Left cardiac atrium (tissue), 4 donors: ENCODE measurements around the gene PYGO1. TPM values are rescaled to one million over a fixed set of nuclear protein-coding genes. Genes with fewer than 3 reads are reported as not detected.

Source experiments
- ATAC-seq, 2 donors: fragments of 200-7000 bp; cut with Tn5 transposase; one replicate each; pipeline ENCODE4 v1.9.1; 2020; ENCODE audit warnings: mild to moderate bottlenecking in 2 of 2, moderate library complexity in 2 of 2
- DNase-seq: peaks from one replicate; pipeline ENCODE4 v3.0.0-alpha.2; 2020
- intact Hi-C, 2 donors: fragments of 100-400 bp; cut with DNase I; formaldehyde crosslinking; loops; one replicate each; pipeline versions ENCODE4 v1.14.1 to v1.15.1; 2022 to 2023
- total RNA-seq, 2 donors: library from RNA; stranded (reverse); fragmentation: NEBNext Ultra II Directional; extraction: Animal tissue kit (Norgen Biotek cat#: 25700); gene quantifications; one replicate each; pipeline ENCODE4 v1.2.1, GENCODE V29; 2021
- donor health status: DM: no; HTN: yes; CAD: no.
- donor health status: DM: no; HTN: yes; CAD: no; lungs with severe emphysema.
- donor health status: DM: yes; HTN: yes; CAD: no.
- donor health status: Dilated cardiomyopathy.

Gene PYGO1
- total RNA-seq, 2 donors from 2014 or later, result 4.5 to 6.5 TPM

DNA sequence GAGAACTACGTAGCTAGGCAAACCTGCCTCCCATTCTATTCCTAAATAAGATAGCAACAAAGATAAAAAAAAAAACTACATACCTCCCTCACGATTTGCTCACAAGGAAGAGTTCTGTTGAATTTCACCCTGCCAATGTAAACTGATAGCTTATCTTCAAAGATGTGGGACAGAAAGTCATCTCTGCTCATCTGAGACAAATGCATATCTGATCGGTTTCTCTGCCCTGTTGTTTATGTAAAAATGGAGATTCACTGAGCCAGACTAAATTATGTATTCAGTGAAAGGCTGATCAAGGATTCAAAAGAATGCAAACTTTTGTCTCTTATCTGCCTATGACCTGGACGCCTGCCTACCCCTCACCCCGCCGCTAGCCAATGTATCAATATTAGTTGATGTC, 11.2 kb downstream of the PYGO1 start:
- no peak for DNase-seq
- intact Hi-C loops, result no loop called here
- ATAC-seq, result no peak

- ATAC-seq (no peak), DNase-seq (no peak)
- intact Hi-C loops, result no loop called here
These were observed 14.0 kb downstream of the PYGO1 start for GRCh38 chr15:55574096-55574495.

DNA sequence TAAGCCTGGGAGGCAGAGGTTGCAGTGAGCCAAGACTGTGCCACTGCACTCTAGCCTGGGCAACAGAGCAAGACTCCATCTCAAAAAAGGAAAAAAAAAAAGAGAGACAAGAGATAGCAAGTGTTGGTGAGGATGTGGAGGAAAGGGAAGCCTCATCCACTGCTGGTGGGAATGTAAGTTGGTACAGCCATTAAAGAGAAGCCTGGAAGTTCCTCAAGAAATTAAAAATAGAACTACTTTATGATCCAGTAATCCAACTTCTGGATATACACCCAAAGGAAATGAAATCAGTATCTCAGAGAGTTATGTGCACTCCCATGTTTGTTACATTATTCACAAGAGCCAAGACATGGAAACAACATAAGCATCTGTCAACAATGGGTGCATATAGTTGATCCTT, 14.9 kb downstream of the PYGO1 start:
- intact Hi-C loops, result no loop called here
- ATAC-seq (no peak), DNase-seq (no peak)

DNA sequence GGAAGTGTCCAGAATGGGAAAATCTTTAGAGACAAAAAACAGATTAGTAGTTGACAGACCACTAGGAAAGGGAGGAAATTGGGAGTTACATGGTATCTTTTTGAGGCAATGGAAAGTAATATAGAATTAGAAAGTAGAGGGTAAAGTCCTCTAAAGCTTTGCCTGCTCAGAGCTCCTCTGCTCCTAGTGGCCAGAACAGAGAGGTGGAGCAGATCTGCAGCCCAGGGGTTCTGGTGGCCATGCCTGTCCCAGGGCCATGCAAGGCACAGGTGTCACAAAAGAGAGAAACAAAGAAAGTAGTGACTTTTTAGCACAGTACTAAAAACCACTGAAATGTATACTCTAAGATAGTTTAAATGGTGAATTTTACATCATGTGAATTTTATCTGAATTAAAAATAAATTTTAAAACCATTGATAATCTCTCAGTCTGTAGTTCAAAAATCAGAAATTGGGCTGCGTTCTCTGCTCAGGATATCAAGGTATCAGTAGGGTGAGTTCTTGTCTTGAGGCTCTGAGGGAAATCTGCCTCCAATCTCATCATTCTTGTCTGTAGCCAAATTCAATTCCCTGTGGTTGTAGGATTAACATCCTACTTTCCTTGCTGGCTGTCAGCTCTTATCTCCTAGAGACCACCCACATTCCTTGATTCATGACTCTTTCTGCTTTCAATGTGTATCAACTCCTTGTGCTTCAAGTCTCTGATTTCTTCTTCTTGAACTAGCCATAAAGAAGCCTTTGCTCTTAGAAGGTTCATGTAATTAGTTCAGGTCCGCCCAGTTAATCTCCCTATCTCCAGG, 23.6 kb downstream of the PYGO1 start:
- intact Hi-C loops, result no loop called here
- ATAC-seq (no peak), DNase-seq (no peak)

DNA sequence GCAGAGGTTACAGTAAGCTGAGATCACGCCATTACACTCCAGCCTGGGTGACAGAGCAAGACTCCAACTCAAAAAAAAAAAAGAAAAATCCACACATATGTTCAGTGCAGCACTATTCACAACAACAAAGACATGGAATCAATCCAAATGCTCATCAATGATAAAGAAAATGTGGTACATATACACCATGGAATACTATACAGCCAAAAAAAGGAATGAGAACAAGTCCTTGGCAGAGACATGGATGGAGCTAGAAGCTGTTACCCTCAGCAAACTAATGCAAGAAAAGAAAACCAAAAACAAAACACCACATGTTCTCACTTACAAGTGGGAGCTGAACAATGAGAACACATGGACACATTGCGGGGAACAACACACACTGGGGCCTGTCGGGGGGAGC, 25.5 kb downstream of the PYGO1 start:
- ATAC-seq (no peak), DNase-seq (no peak)
- intact Hi-C loops, result no loop called here

DNA sequence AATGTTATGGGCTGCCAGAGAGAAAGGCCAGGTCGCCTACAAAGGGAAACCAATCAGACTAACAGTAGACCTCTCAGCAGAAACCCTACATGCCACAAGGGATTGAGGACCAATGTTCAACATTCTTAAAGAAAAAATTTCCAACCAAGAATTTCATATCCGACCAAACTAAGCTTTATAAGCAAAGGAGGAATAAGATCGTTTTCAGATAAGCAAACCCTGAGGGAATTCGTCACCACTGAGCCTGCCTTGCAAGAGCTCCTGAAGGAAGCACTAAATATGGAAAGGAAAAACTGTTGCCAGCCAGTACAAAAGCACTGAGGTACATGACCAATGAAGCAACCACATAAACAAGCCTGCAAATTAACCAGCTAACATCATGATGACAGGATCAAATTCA, 33.1 kb downstream of the PYGO1 start:
- ATAC-seq (no peak), DNase-seq (no peak)
- intact Hi-C loops, result no loop called here

- peak; percentile 92 to 98 for ATAC-seq
- DNase-seq, result peak; percentile 42
- intact Hi-C loops, result no loop called here
These were observed 35.2 kb downstream of the PYGO1 start for GRCh38 chr15:55552926-55553325.

GRCh38 chr15:55552451-55552850, 35.7 kb downstream of the PYGO1 start:
- peak in 1 of 2 donors; percentile 8 for ATAC-seq

DNA sequence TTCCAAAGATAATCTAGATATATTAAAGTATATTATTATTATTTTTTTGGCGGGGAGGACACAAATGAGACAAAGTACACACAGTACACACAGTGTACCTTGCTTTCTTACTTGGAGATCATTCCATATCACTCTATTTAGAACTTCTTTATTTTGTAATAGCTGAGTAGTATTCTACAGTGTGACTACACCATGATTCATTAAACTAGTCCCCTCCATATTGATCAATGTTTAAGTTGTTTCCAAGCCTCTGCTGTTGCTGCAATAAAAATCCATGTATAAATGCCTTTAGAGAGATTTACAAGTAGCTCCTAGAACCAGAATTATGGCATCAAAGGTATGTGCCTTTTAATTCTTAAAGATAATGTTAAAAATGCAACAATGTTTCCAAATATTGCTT, 38.8 kb downstream of the PYGO1 start:
- ATAC-seq (no peak), DNase-seq (no peak)
- intact Hi-C loops, result no loop called here

More at GRCh38 chr15:55552451-55552850, 35.7 kb downstream of the PYGO1 start:
- DNase-seq, result no peak
- intact Hi-C loops, result no loop called here

- DNase-seq, result no peak
- ATAC-seq, result no peak
- intact Hi-C loops, result no loop called here
These were observed 41.4 kb downstream of the PYGO1 start for GRCh38 chr15:55546718-55547117.

GRCh38 chr15:55535436-55535835, 52.7 kb downstream of the PYGO1 start:
- intact Hi-C loops, result no loop called here
- DNase-seq, result no peak
- ATAC-seq, result no peak

- intact Hi-C loops, result no loop called here
These were observed 55.2 kb downstream of the PYGO1 start for GRCh38 chr15:55532944-55533343.

GRCh38 chr15:55530861-55531313, 57.3 kb downstream of the PYGO1 start:
- intact Hi-C loops, result no loop called here
- no peak for DNase-seq
- ATAC-seq, result peak in 1 of 2 donors; percentile 63

More at GRCh38 chr15:55532944-55533343, 55.2 kb downstream of the PYGO1 start:
- ATAC-seq (no peak), DNase-seq (no peak)

- ATAC-seq, result no peak
- DNase-seq, result no peak
- intact Hi-C loops, result loop anchor here in 1 of 2 donors (5.0 kb wide), 1 partner anchor 113 kb away; no protein-coding TSS in a partner anchor
These were observed 59.3 kb downstream of the PYGO1 start for GRCh38 chr15:55528812-55529211.

GRCh38 chr15:55527150-55527549, 61.0 kb downstream of the PYGO1 start:
- no peak for ATAC-seq
- intact Hi-C loops, result loop anchor here in 1 of 2 donors (5.0 kb wide), 1 partner anchor 115 kb away; no protein-coding TSS in a partner anchor
- DNase-seq, result no peak

DNA sequence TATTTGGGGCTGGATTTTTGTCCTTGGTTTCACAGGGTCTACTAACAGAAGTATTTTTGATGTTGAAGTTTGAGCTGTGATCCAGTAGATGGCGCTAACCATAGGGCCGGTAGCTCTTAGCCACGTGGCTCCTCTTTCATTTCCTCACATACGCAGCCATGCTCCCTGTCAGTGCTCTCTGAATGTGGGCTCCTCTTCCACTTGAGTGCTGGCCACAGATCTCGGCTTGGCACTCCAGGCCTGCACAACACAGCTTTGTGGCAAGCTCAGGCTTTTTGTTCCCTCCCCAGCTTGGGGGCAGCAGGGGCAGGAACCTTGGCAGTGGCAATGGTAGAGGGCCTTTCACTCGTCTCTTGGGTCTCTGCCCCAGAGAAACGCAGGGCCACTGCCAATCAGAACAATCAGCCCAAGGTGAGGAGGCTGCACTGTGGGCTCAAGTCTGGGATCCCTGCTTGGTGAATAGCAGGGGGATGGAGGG, 61.5 kb downstream of the PYGO1 start:
- peak; percentile 47 to 61 for ATAC-seq
- intact Hi-C loops, result loop anchor here in 1 of 2 donors (5.0 kb wide), 1 partner anchor 116 kb away; no protein-coding TSS in a partner anchor
- DNase-seq, result peak; percentile 27

GRCh38 chr15:55522742-55523450, 65.2 kb downstream of the PYGO1 start:
- DNase-seq, result no peak
- no peak for ATAC-seq
- intact Hi-C loops, result no loop called here

GRCh38 chr15:55518641-55519040, 69.5 kb downstream of the PYGO1 start:
- ATAC-seq (no peak), DNase-seq (no peak)
- intact Hi-C loops, result no loop called here

GRCh38 chr15:55518009-55518408, 70.1 kb downstream of the PYGO1 start:
- ATAC-seq (no peak), DNase-seq (no peak)
- intact Hi-C loops, result no loop called here
